GM19035 (cell line): ENCODE results near the gene ATAD3C.
"Not testable (repeated sequence)": the region's sequence is repeated elsewhere in the genome, so short reads cannot be mapped to it uniquely, and the experiment has no call there.

Source experiments
- ATAC-seq: cut with Tn5 transposase; IDR thresholded peaks from one replicate; pipeline ENCODE4 v1.9.1; 2021; ENCODE audit not compliant: unreplicated experiment

ATAD3C gene

GRCh38 chr1:1468196-1468985, 18.9 kb downstream of the ATAD3C start:
- ATAC-seq: not testable (repeated sequence)

GRCh38 chr1:1470626-1471388, 21.3 kb downstream of the ATAD3C start:
- ATAC-seq: no peak

GRCh38 chr1:1471389-1472052, 22.0 kb downstream of the ATAD3C start, which contains the start of gene ATAD3B:
TSS of gene ATAD3B (plus strand) at chr1:1471765. CDS start at chr1:1471885, 120 bp downstream.
- peak; percentile 93 for ATAC-seq

- ATAC-seq: peak; percentile 13
Measured at GRCh38 chr1:1472053-1472876, 22.8 kb downstream of the ATAD3C start.

- not testable (repeated sequence) for ATAC-seq
Measured at GRCh38 chr1:1476011-1476410, 26.5 kb downstream of the ATAD3C start.

- ATAC-seq: no peak
Measured at GRCh38 chr1:1477206-1477605, 27.7 kb downstream of the ATAD3C start.

GRCh38 chr1:1479547-1480487, 30.3 kb downstream of the ATAD3C start:
- ATAC-seq: no peak

GRCh38 chr1:1480488-1480867, 31.0 kb downstream of the ATAD3C start:
- not testable (repeated sequence) for ATAC-seq

GRCh38 chr1:1481811-1482210, 32.3 kb downstream of the ATAD3C start:
- not testable (repeated sequence) for ATAC-seq

GRCh38 chr1:1482856-1483255, 33.4 kb downstream of the ATAD3C start:
- ATAC-seq: no peak

- no peak for ATAC-seq
Measured at GRCh38 chr1:1483714-1484113, 34.2 kb downstream of the ATAD3C start.

GRCh38 chr1:1484976-1485750, 35.7 kb downstream of the ATAD3C start:
- not testable (repeated sequence) for ATAC-seq

- not testable (repeated sequence) for ATAC-seq
Measured at GRCh38 chr1:1485755-1486317, 36.3 kb downstream of the ATAD3C start.

GRCh38 chr1:1487701-1488100, 38.2 kb downstream of the ATAD3C start:
- ATAC-seq: no peak

- no peak for ATAC-seq
Measured at GRCh38 chr1:1489231-1489630, 39.7 kb downstream of the ATAD3C start.

GRCh38 chr1:1489861-1490260, 40.4 kb downstream of the ATAD3C start:
- ATAC-seq: no peak

- no peak for ATAC-seq
Measured at GRCh38 chr1:1490633-1491230, 41.2 kb downstream of the ATAD3C start.

- ATAC-seq: no peak
Measured at GRCh38 chr1:1491601-1492000, 42.1 kb downstream of the ATAD3C start.
